Prostate gland (tissue), 2 donors: ENCODE results near the gene NLGN3.

ENCODE experiments used
- CTCF ChIP-seq, 4 experiments: fragments of 200-600 bp in 2 of 4; fragments of 450-650 bp in 2 of 4; sonication (generic) in 2 of 4; IDR thresholded peaks; 1 replicate in 3 of 4; 2 replicates in 1 of 4; pipeline ENCODE4 v1.5.1; 2016 to 2019; ENCODE audit warnings: antibody characterized with exemption in 4 of 4, mild to moderate bottlenecking in 2 of 4, moderate library complexity in 2 of 4
- POLR2A ChIP-seq: fragments of 450-650 bp; IDR thresholded peaks from one replicate; pipeline ENCODE4 v1.6.1; 2016; ENCODE audit warnings: antibody characterized with exemption, mild to moderate bottlenecking
- POLR2AphosphoS5 ChIP-seq: sonication (generic); formaldehyde crosslinking; IDR thresholded peaks from one replicate; pipeline ENCODE4 v1.6.1; 2017; ENCODE audit warnings: antibody characterized with exemption

GRCh38 chrX:71103110-71103983, 41.3 kb upstream of the NLGN3 start:
- no peak for TF ChIP-seq CTCF (IDR thresholded peaks at IDR 0.05)
- TF ChIP-seq POLR2A = no peak
- TF ChIP-seq POLR2AphosphoS5 = no peak
